ENCODE data around the gene GABRB1.
"Not testable (repeated sequence)": the region's sequence is repeated elsewhere in the genome, so short reads cannot be mapped to it uniquely, and the experiment has no call there.

Gene GABRB1

DNA sequence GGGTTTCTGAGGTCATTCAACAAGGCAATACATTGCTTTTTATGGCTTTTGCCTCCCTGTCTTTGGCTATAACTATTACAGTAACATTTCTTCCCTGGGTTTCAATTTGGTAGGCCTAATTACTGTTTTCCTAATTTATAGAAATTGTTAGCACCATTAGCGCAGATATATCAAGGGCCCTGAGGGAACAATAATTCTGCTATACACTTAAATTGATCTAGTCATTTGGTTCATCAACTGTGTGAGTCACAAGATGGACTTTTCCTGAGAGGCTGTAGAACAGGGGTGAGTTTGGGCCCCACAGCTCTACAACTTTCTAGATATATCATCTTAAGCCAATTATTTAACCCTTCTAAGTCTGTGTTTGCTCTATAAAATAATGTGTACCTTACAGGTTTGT is 324.2 kb downstream of the GABRB1 start:
- no peak for DNase-seq
- in situ Hi-C loops (cut with MboI; ENCODE audit: low pct_unique_long_range_greater_than_20kb, low sequenced_read_pairs), result no loop called here

DNA sequence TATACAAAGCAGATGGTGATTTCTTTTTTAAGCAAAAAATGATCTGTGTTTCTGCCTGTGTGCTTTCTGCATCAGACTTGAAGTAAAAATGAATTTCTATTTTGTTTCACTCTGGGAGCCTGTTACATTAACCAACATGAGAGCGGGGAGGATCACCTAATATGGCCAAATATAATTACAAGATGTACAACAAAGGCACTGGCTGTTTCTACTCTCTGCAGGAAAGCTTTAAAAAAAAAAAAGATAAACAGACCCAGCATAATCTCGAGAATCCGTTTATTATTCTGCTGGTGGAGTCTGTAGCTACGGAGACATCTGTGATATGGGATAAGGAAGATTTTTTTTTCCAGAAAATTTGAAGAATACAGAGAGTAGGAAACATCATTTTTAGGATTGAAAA is 328.5 kb downstream of the GABRB1 start:
- DNase-seq, result no peak
- in situ Hi-C loops (cut with MboI; ENCODE audit: low pct_unique_long_range_greater_than_20kb, low sequenced_read_pairs), result no loop called here

DNA sequence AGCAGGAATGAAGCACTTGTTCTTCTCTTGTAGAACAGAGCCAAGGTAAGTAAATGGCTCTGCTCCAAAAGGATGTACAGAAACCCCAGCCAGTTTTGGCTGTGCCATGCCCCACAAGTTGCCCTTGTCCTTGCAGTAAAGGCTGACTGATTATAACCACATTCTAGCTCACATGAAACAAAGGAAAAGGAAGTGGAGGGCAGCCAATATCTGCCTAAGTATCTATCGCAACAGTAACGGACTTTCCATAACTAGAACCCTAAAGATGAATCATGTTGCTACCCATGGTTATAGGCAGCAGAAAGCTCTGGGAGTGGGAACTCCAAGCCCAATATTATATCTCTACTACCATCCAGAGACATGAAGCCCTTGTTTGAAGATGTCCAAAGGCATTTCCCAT is 336.4 kb downstream of the GABRB1 start:
- in situ Hi-C loops (cut with MboI; ENCODE audit: low pct_unique_long_range_greater_than_20kb, low sequenced_read_pairs), result no loop called here
- no peak for DNase-seq

DNA sequence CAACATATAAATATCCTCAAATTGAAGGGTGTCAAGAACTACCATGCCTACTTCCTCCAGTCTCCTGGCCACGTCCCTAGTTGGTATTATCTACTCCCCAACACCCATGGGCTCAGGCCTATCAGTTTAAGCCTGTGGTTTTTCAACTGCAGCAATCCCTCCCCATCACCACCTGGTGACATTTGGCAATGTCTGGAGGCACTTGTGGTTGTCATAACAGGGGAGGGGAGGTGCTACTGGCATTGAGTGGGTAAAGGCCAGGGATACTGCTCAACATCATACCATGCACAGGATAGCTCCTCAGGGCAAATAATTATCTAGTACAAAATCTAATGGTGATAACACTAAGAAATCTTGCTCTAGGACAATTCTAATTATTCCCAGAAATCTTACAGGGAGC is 336.8 kb downstream of the GABRB1 start:
- in situ Hi-C loops (cut with MboI; ENCODE audit: low pct_unique_long_range_greater_than_20kb, low sequenced_read_pairs), result no loop called here
- peak; percentile 8 for DNase-seq

DNA sequence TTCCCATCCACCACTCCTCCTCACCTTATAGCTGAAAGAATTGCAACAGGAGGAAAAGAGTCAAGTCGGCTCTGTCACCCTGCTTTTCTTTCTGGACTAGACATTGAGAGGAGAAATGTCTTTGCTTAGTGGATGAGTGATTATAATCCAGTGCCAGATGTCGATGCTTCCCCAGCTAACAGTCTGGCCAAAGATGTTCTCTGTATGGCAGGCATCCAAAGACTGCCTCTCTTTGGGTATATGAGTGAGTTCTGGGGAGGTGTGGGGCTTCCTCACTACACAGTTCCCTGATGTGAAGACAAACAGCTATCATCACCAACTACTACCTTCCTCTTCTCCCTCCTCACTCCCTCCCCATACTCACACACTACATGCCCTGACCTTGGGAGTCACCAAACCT is 341.2 kb downstream of the GABRB1 start:
- DNase-seq, result no peak
- in situ Hi-C loops (cut with MboI; ENCODE audit: low pct_unique_long_range_greater_than_20kb, low sequenced_read_pairs), result no loop called here

DNA sequence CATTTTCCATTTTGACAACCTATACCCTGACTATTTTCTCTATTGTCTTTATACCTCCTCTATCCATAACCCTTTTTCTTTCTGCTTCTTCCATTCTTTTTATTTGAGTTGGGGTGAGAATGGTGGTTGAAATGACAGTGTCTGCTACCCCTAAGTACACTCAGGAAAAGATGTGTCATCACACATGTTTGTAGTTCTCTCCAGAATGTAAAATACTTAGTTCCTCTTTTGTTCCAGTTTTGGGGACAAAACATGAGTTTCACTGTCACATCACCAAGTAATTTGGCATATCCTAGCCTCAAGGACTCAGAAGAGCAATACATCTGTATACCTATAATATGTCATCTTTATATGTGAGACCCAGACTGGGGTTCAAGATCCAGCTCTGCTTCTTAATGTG is 341.8 kb downstream of the GABRB1 start:
- no peak for DNase-seq
- in situ Hi-C loops (cut with MboI; ENCODE audit: low pct_unique_long_range_greater_than_20kb, low sequenced_read_pairs), result no loop called here

DNA sequence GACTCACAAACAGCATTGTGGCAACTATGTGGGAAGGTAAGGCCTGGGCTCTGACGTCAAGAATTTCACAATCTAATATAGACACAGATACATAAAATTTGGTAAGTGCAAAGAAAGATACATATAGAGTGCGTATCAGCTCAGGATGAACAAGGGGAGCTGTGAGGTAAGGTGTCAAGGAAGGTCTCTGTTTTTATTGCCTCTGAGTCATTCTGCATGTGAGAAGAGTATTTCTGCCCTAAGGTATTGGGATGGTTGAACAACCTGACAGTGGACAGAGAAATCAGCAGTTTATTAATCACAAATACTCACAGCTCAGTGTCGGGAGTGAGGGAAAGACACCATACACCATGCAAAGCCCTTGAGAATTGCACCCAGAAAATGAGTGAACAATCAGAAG is 342.3 kb downstream of the GABRB1 start:
- in situ Hi-C loops (cut with MboI; ENCODE audit: low pct_unique_long_range_greater_than_20kb, low sequenced_read_pairs), result no loop called here

DNA sequence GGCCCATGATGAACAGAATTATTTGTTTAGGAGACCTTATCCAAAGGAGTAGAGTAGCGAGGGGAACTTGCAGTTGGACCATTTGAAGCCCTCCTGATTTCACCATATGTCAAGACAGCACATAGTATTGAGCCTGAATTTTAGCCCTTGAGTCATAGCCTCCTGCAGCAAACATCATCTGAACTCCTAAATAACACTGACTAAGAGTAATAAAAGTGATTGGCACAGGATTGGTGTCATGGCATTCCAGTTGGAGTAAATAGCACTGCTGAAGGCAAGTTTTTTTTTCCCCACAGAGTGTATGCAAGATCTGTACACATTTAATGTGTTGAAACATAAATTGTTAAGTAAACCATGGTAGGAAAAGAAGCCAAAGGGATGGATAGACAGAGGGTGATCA is 343.1 kb downstream of the GABRB1 start:
- DNase-seq, result no peak
- in situ Hi-C loops (cut with MboI; ENCODE audit: low pct_unique_long_range_greater_than_20kb, low sequenced_read_pairs), result no loop called here

More for the DNA sequence above, 342.3 kb downstream of the GABRB1 start:
- DNase-seq, result no peak

DNA sequence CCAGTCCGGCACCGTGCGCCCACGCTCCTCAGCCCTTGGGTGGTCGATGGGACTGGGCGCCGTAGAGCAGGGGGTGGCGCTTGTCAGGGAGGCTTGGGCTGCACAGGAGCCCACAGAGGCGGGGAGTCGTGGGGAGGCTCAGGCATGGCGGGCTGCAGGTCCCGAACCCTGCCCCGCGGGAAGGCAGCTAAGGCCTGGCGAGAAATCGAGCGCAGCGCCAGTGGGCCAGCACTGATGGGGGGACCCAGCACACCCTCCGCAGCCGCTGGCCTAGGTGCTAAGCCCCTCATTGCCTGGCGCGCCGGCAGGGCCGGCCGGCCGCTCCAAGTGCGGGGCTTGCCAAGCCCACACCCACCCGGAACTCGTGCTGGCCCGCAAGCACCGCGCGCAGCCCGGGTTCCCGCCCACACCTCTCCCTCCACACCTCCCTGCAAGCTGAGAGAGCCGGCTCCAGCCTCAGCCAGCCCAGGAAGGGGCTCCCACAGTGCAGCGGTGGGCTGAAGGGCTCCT is 346.7 kb downstream of the GABRB1 start:
- in situ Hi-C loops (cut with MboI; ENCODE audit: low pct_unique_long_range_greater_than_20kb, low sequenced_read_pairs); DNase-seq: not testable (repeated sequence)

DNA sequence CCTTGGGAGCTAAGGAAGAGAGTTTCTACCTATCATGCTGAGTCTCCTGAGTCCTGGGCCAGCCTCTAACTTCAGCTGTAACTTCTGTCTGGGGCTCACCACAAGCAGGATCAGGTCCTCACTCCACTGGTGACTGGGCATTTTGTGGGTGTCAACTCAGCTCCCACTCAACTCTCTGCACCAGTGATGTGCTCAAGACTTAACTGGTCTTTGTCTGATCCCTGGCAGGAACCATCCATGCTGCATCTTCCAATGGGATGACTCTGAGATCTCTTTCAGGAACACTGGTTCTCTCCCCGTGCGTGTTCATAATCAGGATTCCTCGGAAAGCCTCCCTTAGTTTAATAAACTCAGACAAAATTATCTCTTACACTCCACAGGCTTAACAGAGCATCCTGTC is 349.8 kb downstream of the GABRB1 start:
- no peak for DNase-seq
- in situ Hi-C loops (cut with MboI; ENCODE audit: low pct_unique_long_range_greater_than_20kb, low sequenced_read_pairs), result no loop called here

DNA sequence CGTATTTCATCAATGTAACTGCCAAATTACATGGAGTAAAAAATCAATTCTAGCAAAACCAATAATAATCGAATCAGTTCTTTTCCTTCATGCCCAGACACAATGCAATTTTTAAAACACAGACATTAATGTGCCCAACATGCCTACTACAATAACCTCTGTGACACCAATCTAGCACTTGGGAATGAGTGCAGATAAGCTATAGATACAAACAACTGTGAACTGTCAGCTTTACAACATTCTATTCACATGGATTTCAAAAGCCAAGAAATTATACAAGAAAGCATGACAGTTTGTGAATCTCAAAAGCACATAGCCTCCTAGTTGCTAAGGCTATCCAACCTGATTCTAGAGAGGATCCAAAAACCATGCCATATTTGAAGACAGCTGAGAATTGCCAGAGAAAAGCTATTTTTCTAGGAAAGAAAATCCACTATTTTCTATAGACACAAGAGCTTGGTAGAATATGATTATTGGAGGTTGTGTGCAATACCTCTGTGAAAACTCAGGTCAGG is 351.5 kb downstream of the GABRB1 start:
- no peak for DNase-seq
- in situ Hi-C loops (cut with MboI; ENCODE audit: low pct_unique_long_range_greater_than_20kb, low sequenced_read_pairs), result no loop called here

DNA sequence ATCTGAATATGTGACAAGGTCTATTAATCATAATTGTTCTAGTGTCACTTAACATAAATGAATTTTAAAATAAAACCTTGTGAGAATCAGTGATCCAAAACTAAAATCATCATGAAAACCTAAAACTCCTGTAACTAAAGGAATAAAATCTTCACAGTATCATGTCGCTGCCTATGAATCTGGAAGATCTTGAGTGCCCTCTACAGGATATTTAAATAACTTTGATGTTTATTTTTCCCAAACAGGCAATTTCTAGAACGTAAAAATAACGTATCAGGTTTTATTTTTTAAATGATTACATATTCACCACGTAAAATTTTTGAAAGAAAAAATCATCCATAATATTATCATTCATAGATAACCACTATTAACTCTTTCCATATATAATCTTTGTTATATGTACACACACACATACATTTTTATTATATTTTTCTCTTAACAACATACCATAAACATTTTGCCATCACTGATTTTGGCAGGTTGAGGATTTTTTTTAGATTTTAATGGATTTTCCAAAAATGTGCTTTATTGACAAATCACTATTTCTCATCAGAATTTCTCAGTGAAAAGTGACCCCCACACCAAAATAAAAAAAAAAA is 352.6 kb downstream of the GABRB1 start:
- in situ Hi-C loops (cut with MboI; ENCODE audit: low pct_unique_long_range_greater_than_20kb, low sequenced_read_pairs), result no loop called here
- DNase-seq, result peak; percentile 50

DNA sequence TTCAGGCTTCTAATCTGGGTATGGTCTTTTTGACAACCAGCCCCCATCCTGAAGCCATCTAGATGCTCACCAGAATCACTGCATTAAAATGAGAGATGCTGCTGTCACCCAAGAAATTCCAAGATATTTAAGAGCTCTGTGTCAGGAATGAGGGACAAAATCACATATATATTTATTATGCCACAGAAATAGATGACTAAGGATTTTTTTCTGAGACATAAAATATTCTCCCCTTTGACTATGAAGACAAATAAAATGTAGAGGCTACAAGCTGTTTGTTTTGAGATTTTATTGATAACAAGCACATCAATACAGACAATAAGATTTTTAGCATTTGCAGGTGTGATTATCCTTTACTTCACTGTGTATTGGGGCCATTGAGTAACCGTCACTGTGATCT is 354.8 kb downstream of the GABRB1 start:
- in situ Hi-C loops (cut with MboI; ENCODE audit: low pct_unique_long_range_greater_than_20kb, low sequenced_read_pairs), result no loop called here

DNA sequence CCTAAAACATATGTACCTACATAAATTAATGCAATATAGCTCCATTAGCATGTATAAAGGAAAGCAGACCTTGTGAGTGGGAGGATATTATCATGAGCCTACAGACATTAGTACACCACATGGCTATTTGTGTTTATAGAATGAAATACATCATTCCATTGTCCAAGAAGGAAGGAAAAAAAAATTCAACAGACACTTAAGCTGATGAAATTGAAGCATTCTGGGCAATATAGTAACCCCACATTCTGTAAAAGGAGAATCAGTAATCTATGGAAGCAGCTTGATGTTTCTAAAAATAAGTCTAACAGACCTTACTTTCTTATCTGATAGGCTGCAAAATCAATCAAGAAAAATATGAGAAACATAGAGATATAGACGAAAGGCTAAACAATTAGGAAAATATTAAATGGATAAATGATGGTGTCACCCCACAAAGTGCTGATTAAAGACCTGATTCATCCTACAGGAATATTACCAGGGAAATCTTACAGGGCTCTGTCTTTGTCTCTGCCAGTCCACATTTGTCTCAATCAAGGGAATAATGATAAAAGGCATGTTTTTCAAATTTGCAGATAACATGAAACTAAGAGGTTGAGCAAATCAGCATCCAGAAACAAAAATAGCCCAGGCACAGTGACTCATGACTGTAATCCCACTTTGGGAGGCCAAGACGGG is 355.3 kb downstream of the GABRB1 start:
- DNase-seq, result no peak
- in situ Hi-C loops (cut with MboI; ENCODE audit: low pct_unique_long_range_greater_than_20kb, low sequenced_read_pairs), result no loop called here

More for the DNA sequence above, 354.8 kb downstream of the GABRB1 start:
- DNase-seq, result no peak

DNA sequence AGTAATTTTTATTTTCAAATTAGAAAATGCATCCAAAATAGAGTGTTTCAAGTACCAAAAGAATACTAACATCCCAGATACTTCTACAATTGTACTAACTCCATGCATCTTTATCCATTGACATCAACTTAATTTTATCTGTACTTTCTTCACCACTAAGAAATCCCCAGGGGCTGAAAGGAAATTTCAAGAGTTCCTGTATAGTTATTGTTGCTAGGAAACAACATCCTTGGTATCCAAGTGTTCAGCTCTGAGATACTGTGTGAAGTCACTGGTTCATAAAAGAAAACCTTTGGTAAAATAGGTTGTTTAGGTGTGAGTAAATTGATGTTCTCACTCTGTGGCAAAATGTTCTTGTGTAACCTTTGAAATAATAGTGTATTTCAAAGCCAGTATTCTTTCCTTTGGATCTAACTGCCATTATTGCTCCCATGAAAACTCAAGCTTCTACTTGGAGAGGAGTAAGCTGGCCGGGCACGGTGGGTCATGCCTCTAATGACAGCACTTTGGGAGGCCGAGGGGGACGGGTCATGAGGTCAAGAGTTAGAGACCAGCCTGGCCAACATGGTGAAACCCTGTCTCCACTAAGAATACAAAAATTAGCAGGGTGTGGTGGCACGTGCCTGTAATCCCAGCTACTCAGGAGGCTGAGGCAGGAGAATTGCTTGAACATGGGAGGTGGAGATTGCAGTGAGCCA is 359.2 kb downstream of the GABRB1 start:
- no peak for DNase-seq
- in situ Hi-C loops (cut with MboI; ENCODE audit: low pct_unique_long_range_greater_than_20kb, low sequenced_read_pairs), result no loop called here

DNA sequence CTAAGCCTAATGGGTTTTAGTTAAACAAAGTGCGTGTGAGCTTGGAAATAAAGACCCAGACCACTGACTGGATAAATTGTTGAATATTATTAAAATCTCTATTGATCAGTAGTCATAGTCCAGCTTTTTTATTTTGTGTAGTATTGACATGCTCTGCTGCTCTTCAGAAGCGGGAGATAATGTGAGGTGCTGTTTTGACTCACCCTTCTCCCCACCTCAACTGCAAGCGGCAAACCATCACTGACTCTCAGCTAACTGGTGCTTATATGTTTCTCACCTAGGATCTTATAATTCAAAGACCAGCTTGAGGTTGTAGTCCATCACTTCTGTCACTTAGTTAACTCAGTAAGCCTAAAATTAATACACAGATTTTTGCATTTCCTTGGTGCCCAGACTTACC is 359.9 kb downstream of the GABRB1 start:
- in situ Hi-C loops (cut with MboI; ENCODE audit: low pct_unique_long_range_greater_than_20kb, low sequenced_read_pairs), result no loop called here
- no peak for DNase-seq

DNA sequence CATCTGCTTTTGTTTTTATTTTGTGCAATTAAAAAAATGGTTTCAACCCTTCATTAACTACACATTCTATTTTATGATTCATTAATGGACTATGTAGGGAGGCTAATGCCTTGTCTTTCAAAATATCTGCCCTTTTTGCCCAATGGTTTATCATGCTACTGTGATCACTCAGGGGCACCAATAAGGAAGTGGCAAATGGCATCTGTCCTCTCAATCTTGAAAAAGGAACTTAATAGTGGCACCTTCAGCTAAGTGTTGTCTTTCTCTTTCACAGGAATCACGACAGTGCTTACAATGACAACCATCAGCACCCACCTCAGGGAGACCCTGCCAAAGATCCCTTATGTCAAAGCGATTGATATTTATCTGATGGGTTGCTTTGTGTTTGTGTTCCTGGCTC is 375.0 kb downstream of the GABRB1 start:
- no peak for DNase-seq
- in situ Hi-C loops (cut with MboI; ENCODE audit: low pct_unique_long_range_greater_than_20kb, low sequenced_read_pairs), result no loop called here

DNA sequence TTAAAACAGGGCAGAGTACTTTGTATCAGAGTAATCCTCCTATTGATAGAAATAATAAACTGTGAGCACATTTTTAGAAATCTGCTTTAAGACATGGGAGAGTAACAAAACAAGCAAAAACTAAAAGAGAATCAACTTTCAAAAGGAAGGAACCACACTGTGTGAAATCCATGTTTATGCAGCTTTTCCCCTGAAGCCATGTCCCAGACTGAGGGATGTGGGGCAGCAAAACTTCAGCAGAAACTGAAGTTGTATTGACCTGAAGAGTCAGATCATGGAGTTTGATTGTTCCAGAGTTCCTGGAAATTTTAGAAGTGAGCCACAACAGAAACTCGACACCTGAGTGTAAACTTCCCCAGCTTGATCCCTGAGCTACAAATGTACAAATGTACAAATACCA is 378.9 kb downstream of the GABRB1 start:
- in situ Hi-C loops (cut with MboI; ENCODE audit: low pct_unique_long_range_greater_than_20kb, low sequenced_read_pairs), result no loop called here
- DNase-seq, result no peak

DNA sequence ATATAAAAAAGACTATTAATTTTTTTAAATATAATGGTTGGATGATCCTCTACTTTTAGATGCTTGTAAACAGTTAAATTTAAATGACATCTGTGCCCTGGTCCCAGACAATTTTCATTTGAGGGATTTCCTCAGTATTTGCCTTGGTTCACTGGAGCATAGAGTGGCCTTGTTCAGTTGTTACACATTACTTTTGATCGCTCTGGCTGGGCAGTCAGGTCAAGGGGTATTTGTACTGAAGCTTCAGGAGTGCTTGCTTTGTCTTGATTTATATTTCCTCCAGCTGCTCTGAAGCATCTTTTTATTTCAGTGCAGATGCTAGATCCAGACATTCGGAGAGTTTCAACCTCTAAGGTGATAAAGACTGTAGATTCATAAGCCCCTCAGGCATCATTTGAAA is 382.2 kb downstream of the GABRB1 start:
- DNase-seq, result no peak
- in situ Hi-C loops (cut with MboI; ENCODE audit: low pct_unique_long_range_greater_than_20kb, low sequenced_read_pairs), result no loop called here

DNA sequence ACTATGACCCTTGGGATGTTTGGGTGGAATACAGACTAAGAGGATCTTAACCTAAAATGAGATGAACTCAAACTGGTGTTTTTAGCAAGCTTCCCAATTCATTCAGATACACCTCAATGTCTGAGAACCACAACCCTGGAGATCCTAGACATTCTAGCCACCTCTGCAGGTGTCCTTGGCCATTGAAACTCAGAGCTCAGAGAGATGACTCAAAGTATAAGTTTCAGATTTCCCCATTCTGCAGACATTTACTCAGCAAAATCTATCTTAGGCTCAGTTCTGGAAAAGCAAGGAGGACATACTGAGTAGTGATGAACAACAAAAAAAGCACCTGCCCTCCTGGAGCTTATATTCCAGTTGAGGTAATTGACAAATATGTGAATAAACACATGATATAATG is 384.4 kb downstream of the GABRB1 start:
- in situ Hi-C loops (cut with MboI; ENCODE audit: low pct_unique_long_range_greater_than_20kb, low sequenced_read_pairs), result no loop called here

More for the DNA sequence above, 384.4 kb downstream of the GABRB1 start:
- no peak for DNase-seq

Measured in KBM-7 (cell line).